HEK293 (cell line): Measurements from ENCODE around the gene CSNK1G2.

ENCODE experiments used
- CTCF ChIP-seq: fragments of 450-650 bp; formaldehyde crosslinking; IDR thresholded peaks from 2 replicates; pipeline ENCODE4 v1.5.1; 2016; ENCODE audit warnings: missing biosample characterization, missing genetic modification characterization
- TCF7L2 ChIP-seq: IDR thresholded peaks from 2 replicates; pipeline ENCODE4 v1.6.1; 2011; ENCODE audit warnings: low read depth, mild to moderate bottlenecking, inconsistent platforms, low read length, moderate library complexity, borderline replicate concordance
- ZBTB17 ChIP-seq: fragments of 450-650 bp; formaldehyde crosslinking; IDR thresholded peaks from 2 replicates; pipeline ENCODE4 v1.5.1; 2016; ENCODE audit warnings: missing biosample characterization, missing genetic modification characterization
- ZNF510 ChIP-seq: fragments of 450-650 bp; formaldehyde crosslinking; IDR thresholded peaks from 2 replicates; pipeline ENCODE4 v1.5.1; 2018; ENCODE audit warnings: mild to moderate bottlenecking, missing genetic modification characterization, missing biosample characterization; ENCODE audit not compliant: insufficient replicate concordance
- ZNF626 ChIP-seq: fragments of 450-650 bp; sonication (Bioruptor Pico); formaldehyde crosslinking; IDR thresholded peaks from 2 replicates; pipeline ENCODE4 v1.5.1; 2018; ENCODE audit warnings: missing biosample characterization, missing genetic modification characterization, inconsistent platforms

DNA sequence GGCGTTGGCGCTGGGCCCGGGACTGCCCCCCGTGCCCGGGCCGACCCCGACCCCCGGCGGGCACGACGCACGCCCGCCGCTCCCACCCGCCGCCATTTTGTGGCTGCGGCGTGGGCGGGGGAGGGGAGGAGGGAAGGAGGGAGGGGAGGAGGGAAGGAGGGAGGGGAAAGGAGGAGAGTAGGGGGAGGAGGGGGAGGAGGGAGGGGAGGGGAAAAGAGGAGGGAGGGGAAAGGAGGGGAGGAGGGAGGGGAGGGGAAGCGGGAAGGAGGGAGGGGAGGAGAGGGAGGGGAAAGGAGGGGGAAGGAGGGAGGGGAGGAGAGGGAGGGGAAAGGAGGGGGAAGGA is 74.6 kb downstream of the CSNK1G2 start, which contains the start of gene BTBD2:
- no peak for TF ChIP-seq TCF7L2
- TF ChIP-seq ZBTB17 (tag by site-specific recombination), result no peak
- no peak for TF ChIP-seq ZNF626
- TF ChIP-seq CTCF (tag by site-specific recombination), result no peak
- no peak for TF ChIP-seq ZNF510
